Keratinocyte (primary cell): ENCODE measurements around the gene CCBE1.

ENCODE experiments used
- CTCF ChIP-seq, 3 experiments: IDR thresholded peaks in 1 of 3; conservative IDR thresholded peaks in 1 of 3; optimal IDR thresholded peaks in 1 of 3; 2 replicates in 2 of 3; 3 replicates in 1 of 3; pipeline versions ENCODE3 to v1.5.1; 2011; ENCODE audit warnings: low read length in 3 of 3, mild to moderate bottlenecking in 3 of 3, moderate library complexity in 2 of 3, control low read depth in 1 of 3, inconsistent platforms in 1 of 3; ENCODE audit not compliant: insufficient read depth in 2 of 3; ENCODE audit errors: extremely low read depth in 1 of 3
- EZH2 ChIP-seq: IDR thresholded peaks from one replicate; pipeline ENCODE4 v1.6.1; 2012; ENCODE audit warnings: inconsistent platforms, mild to moderate bottlenecking, low read length, moderate library complexity

GRCh38 chr18:59402432-59403090, 294.7 kb downstream of the CCBE1 start:
- TF ChIP-seq CTCF (optimal IDR thresholded peaks at IDR 0.05 in 1 of 3, IDR thresholded peaks at IDR 0.05 in 1 of 3, conservative IDR thresholded peaks at IDR 0.05 in 1 of 3; ENCODE audit: extremely low read depth in 1 of 3, insufficient read depth in 2 of 3, low read length in 3 of 3) (peak; percentile 97), EZH2 (no peak)
